ENCODE measurements around the gene DUS1L. TPM values are rescaled to one million over a fixed set of nuclear protein-coding genes. Genes with fewer than 3 reads are reported as not detected.

DUS1L gene
- total RNA-seq, 1 donor from 2014 or later: 72.4 TPM

- Histone ChIP-seq H3K27me3 (no peaks in the 10 kb centered on the region), H3K4me1 (no peaks in the 10 kb centered on the region), H3K4me3 (no peak overlapping the region), H3K9me3 (no peaks in the 10 kb centered on the region), H3K36me3 (no peaks in the 10 kb centered on the region), H3K27ac (no peak overlapping the region)
- intact Hi-C loops (cut with DNase I): no loop called here
- TF ChIP-seq CTCF (IDR thresholded peaks at IDR 0.05) (no peak), POLR2A (IDR thresholded peaks at IDR 0.05) (no peak), POLR2AphosphoS5 (IDR thresholded peaks at IDR 0.05; ENCODE audit: insufficient read depth in 1 of 2, low read depth in 1 of 2) (no peak)
- no peak for DNase-seq (ENCODE audit: extremely low spot score in 2 of 2)
Observed at GRCh38 chr17:82112914-82113311, 47.3 kb upstream of the DUS1L start.

- no peak for TF ChIP-seq POLR2A (IDR thresholded peaks at IDR 0.05)
- no peak for TF ChIP-seq CTCF (IDR thresholded peaks at IDR 0.05)
- no peak for TF ChIP-seq POLR2AphosphoS5 (IDR thresholded peaks at IDR 0.05; ENCODE audit: insufficient read depth in 1 of 2, low read depth in 1 of 2)
- no peak for DNase-seq (ENCODE audit: extremely low spot score in 2 of 2)
Observed at GRCh38 chr17:82112181-82112913, 46.7 kb upstream of the DUS1L start.

GRCh38 chr17:82110298-82110697, 44.7 kb upstream of the DUS1L start:
- DNase-seq (ENCODE audit: extremely low spot score in 2 of 2): no peak
- Histone ChIP-seq H3K36me3 (no peaks in the 10 kb centered on the region), H3K4me3 (no peak overlapping the region), H3K27ac (no peak overlapping the region), H3K4me1 (peaks cover 22% of the 10 kb centered on the region), H3K27me3 (no peaks in the 10 kb centered on the region), H3K9me3 (no peaks in the 10 kb centered on the region)
- intact Hi-C loops (cut with DNase I): no loop called here
- peak in 1 of 2 donors; percentile 46 for TF ChIP-seq POLR2AphosphoS5 (IDR thresholded peaks at IDR 0.05; ENCODE audit: insufficient read depth in 1 of 2, low read depth in 1 of 2)
- TF ChIP-seq CTCF (IDR thresholded peaks at IDR 0.05): no peak

More at GRCh38 chr17:82112181-82112913, 46.7 kb upstream of the DUS1L start:
- no peaks in the 10 kb centered on the region for H3K27me3 ChIP-seq
- H3K4me3 ChIP-seq: no peak overlapping the region
- intact Hi-C loops (cut with DNase I): no loop called here
- no peaks in the 10 kb centered on the region for H3K36me3 ChIP-seq
- no peak overlapping the region for H3K27ac ChIP-seq
- no peaks in the 10 kb centered on the region for H3K9me3 ChIP-seq
- peaks cover 2% of the 10 kb centered on the region for H3K4me1 ChIP-seq

GRCh38 chr17:82108961-82109475, 43.4 kb upstream of the DUS1L start:
- no peaks in the 10 kb centered on the region for H3K27me3 ChIP-seq
- H3K4me1 ChIP-seq: peaks cover 35% of the 10 kb centered on the region
- no peak overlapping the region for H3K4me3 ChIP-seq
- TF ChIP-seq POLR2A (IDR thresholded peaks at IDR 0.05) (no peak), CTCF (IDR thresholded peaks at IDR 0.05) (no peak), POLR2AphosphoS5 (IDR thresholded peaks at IDR 0.05; ENCODE audit: insufficient read depth in 1 of 2, low read depth in 1 of 2) (no peak)
- DNase-seq (ENCODE audit: extremely low spot score in 2 of 2): no peak
- no peak overlapping the region for H3K27ac ChIP-seq
- no peaks in the 10 kb centered on the region for H3K36me3 ChIP-seq
- intact Hi-C loops (cut with DNase I): no loop called here
- H3K9me3 ChIP-seq: no peaks in the 10 kb centered on the region

GRCh38 chr17:82108496-82108945, 42.9 kb upstream of the DUS1L start:
- no peak for DNase-seq (ENCODE audit: extremely low spot score in 2 of 2)
- intact Hi-C loops (cut with DNase I): no loop called here
- no peaks in the 10 kb centered on the region for H3K27me3 ChIP-seq
- no peak overlapping the region for H3K4me3 ChIP-seq
- no peaks in the 10 kb centered on the region for H3K9me3 ChIP-seq
- no peaks in the 10 kb centered on the region for H3K36me3 ChIP-seq
- peaks cover 40% of the 10 kb centered on the region for H3K4me1 ChIP-seq
- TF ChIP-seq POLR2A (IDR thresholded peaks at IDR 0.05) (no peak), POLR2AphosphoS5 (IDR thresholded peaks at IDR 0.05; ENCODE audit: insufficient read depth in 1 of 2, low read depth in 1 of 2) (no peak), CTCF (IDR thresholded peaks at IDR 0.05) (no peak)
- H3K27ac ChIP-seq: no peak overlapping the region
